Panc1 (cell line): Measurements from ENCODE around the gene PLEKHG7. TPM values are rescaled to one million over a fixed set of nuclear protein-coding genes. Genes with fewer than 3 reads are reported as not detected.

Experiments
- ATAC-seq: fragments of 200-7000 bp; cut with Tn5 transposase; 2 replicates; pipeline ENCODE4 v1.9.1; 2020; ENCODE audit warnings: mild to moderate bottlenecking, moderate library complexity
- BruUV-seq: library from RNA; stranded (reverse); fragments of 400-500 nt; replicated peaks from 2 replicates; lab custom pipeline; 2021; lab: Mats Ljungman, UMichigan
- CTCF ChIA-PET: fragments of 300-600 bp; sonication (Branson Sonifier 250); formaldehyde crosslinking; loops from one replicate; lab custom pipeline; 2022; ENCODE audit warnings: antibody characterized with exemption; lab: Charles Lee
- POLR2A ChIA-PET: fragments of 300-600 bp; sonication (Branson Sonifier 250); formaldehyde crosslinking; loops from one replicate; lab custom pipeline; 2022; ENCODE audit warnings: antibody characterized with exemption; lab: Charles Lee
- DNase-seq: peaks from one replicate; pipeline ENCODE4 v3.0.0-alpha.2; 2010; ENCODE audit warnings: low read depth, low spot score
- H3K27ac ChIP-seq: 2 replicates; pipeline ENCODE4 v1.5.1; 2011; ENCODE audit warnings: mild to moderate bottlenecking, low read length, inconsistent platforms
- H3K27me3 ChIP-seq: fragments of 200-500 bp; sonication (Bioruptor generic); 2 replicates; pipeline ENCODE4 v1.6.0; 2014; ENCODE audit warnings: low read length, inconsistent platforms; ENCODE audit not compliant: control insufficient read depth, insufficient read depth
- H3K36me3 ChIP-seq: fragments of 200-500 bp; sonication (Bioruptor generic); 2 replicates; pipeline ENCODE4 v1.5.1; 2014; ENCODE audit warnings: inconsistent platforms, mild to moderate bottlenecking, low read length, moderate library complexity; ENCODE audit not compliant: control insufficient read depth, insufficient read depth
- H3K4me1 ChIP-seq: 2 replicates; pipeline ENCODE4 v1.5.1; 2011; ENCODE audit warnings: inconsistent platforms, mild to moderate bottlenecking, low read length, moderate library complexity; ENCODE audit not compliant: control insufficient read depth, insufficient read depth
- H3K4me3 ChIP-seq, 2 experiments: 2 replicates each; pipeline ENCODE4 v1.5.1; 2011 to 2012; ENCODE audit warnings: low read depth in 2 of 2, low read length in 2 of 2, mild to moderate bottlenecking in 2 of 2, inconsistent platforms in 1 of 2, moderate library complexity in 1 of 2
- H3K9me3 ChIP-seq: fragments of 200-500 bp; sonication (Bioruptor generic); 2 replicates; pipeline ENCODE4 v1.5.1; 2014; ENCODE audit warnings: low read depth, mild to moderate bottlenecking, inconsistent platforms, low read length, moderate library complexity; ENCODE audit not compliant: control insufficient read depth, insufficient read depth
- CTCF ChIP-seq: fragments of 450-650 bp; IDR thresholded peaks from 2 replicates; pipeline ENCODE4 v1.5.1; 2017; ENCODE audit warnings: mild to moderate bottlenecking
- POLR2AphosphoS5 ChIP-seq: IDR thresholded peaks from 2 replicates; pipeline ENCODE4 v1.6.1; 2012; ENCODE audit warnings: mild to moderate bottlenecking, low read depth, low read length, moderate library complexity
- REST ChIP-seq, 2 experiments: IDR thresholded peaks; 2 replicates each; pipeline ENCODE4 v1.6.1; 2011 to 2012; ENCODE audit warnings: low read depth in 2 of 2, control low read depth in 1 of 2, low read length in 1 of 2, mild to moderate bottlenecking in 1 of 2, moderate library complexity in 1 of 2; ENCODE audit not compliant: insufficient read depth in 1 of 2
- SIN3A ChIP-seq: IDR thresholded peaks from 2 replicates; pipeline ENCODE4 v1.6.1; 2012; ENCODE audit warnings: low read depth, mild to moderate bottlenecking, low read length, moderate library complexity, borderline replicate concordance; ENCODE audit not compliant: insufficient read depth
- TCF7L2 ChIP-seq: IDR thresholded peaks from 2 replicates; pipeline ENCODE4 v1.6.1; 2011; ENCODE audit warnings: mild to moderate bottlenecking, low read depth, low read length, inconsistent platforms
- in situ Hi-C: cut with HindIII; loops from 2 replicates; pipeline ENCODE4 v1.10.0; 2016; ENCODE audit warnings: low sequenced_read_pairs, low pct_unique_long_range_greater_than_20kb
- intact Hi-C: fragments of 100-400 bp; cut with micrococcal nuclease; formaldehyde crosslinking; loops from one replicate; pipeline ENCODE4 v1.10.0; 2022; ENCODE audit not compliant: unreplicated experiment
- total RNA-seq: library from RNA; stranded (reverse); gene quantifications from one replicate; pipeline ENCODE4 v1.2.1, GENCODE V29; 2021; ENCODE audit not compliant: unreplicated experiment

Gene PLEKHG7
- total RNA-seq, 1 experiment from 2014 or later = not detected

- Histone ChIP-seq H3K36me3 (no peaks in the 10 kb centered on the region), H3K27me3 (no peaks in the 10 kb centered on the region), H3K27ac (no peak overlapping the region), H3K9me3 (no peaks in the 10 kb centered on the region), H3K4me3 (no peak overlapping the region), H3K4me1 (no peaks in the 10 kb centered on the region)
- no peak for TF ChIP-seq REST (IDR thresholded peaks at IDR 0.05; ENCODE audit: insufficient read depth in 1 of 2, low read depth in 2 of 2, low read length in 1 of 2)
- TF ChIP-seq CTCF = no peak
- TF ChIP-seq SIN3A = no peak
- TF ChIP-seq POLR2AphosphoS5 = no peak
- no peak for TF ChIP-seq TCF7L2
- ChIA-PET CTCF (no interaction called here), POLR2A (no interaction called here)
- no TSS peak for BruUV-seq
- ATAC-seq = no peak
- in situ Hi-C loops (no loop called here), intact Hi-C loops (no loop called here)
- no peak for DNase-seq
Measured at GRCh38 chr12:92718483-92718990, 15.7 kb downstream of the PLEKHG7 start.

GRCh38 chr12:92719674-92720073 is 16.9 kb downstream of the PLEKHG7 start:
- in situ Hi-C loops (no loop called here), intact Hi-C loops (no loop called here)
- ChIA-PET POLR2A (no interaction called here), CTCF (no interaction called here)
- H3K27me3 ChIP-seq = no peaks in the 10 kb centered on the region
- H3K4me3 ChIP-seq = no peak overlapping the region
- H3K36me3 ChIP-seq = no peaks in the 10 kb centered on the region
- no peak for ATAC-seq
- DNase-seq = no peak
- no peaks in the 10 kb centered on the region for H3K9me3 ChIP-seq
- H3K4me1 ChIP-seq = no peaks in the 10 kb centered on the region
- no TSS peak for BruUV-seq
- no peak overlapping the region for H3K27ac ChIP-seq
- TF ChIP-seq TCF7L2 (no peak), SIN3A (no peak), POLR2AphosphoS5 (no peak), CTCF (no peak), REST (IDR thresholded peaks at IDR 0.05; ENCODE audit: insufficient read depth in 1 of 2, low read depth in 2 of 2, low read length in 1 of 2) (no peak)
